Neutrophil (primary cell): ENCODE measurements around the gene ABCA13.

Experiments used
- H3K27ac ChIP-seq: fragments of 200-600 bp; sonication (generic); 2 replicates; pipeline ENCODE4 v1.5.1; 2016; ENCODE audit warnings: mild to moderate bottlenecking, moderate library complexity
- H3K27me3 ChIP-seq: fragments of 200-600 bp; sonication (generic); 2 replicates; pipeline ENCODE4 v1.6.0; 2016; ENCODE audit warnings: mild to moderate bottlenecking
- H3K36me3 ChIP-seq: fragments of 200-600 bp; sonication (generic); 2 replicates; pipeline ENCODE4 v1.5.1; 2017
- H3K4me1 ChIP-seq, 2 experiments: fragments of 200-600 bp in 1 of 2; sonication (generic) in 1 of 2; 1 replicate in 1 of 2; 2 replicates in 1 of 2; pipeline versions ENCODE4 v1.5.1 to v1.6.1; 2013 to 2016; ENCODE audit warnings: low read depth in 1 of 2, low read length in 1 of 2, mild to moderate bottlenecking in 1 of 2, moderate library complexity in 1 of 2; ENCODE audit not compliant: control insufficient read depth in 1 of 2, insufficient read depth in 1 of 2
- H3K4me3 ChIP-seq, 2 experiments: fragments of 200-600 bp in 1 of 2; sonication (generic) in 1 of 2; 1 replicate in 1 of 2; 2 replicates in 1 of 2; pipeline ENCODE4 v1.5.1; 2013 to 2016; ENCODE audit warnings: low read depth in 1 of 2, low read length in 1 of 2, mild to moderate bottlenecking in 1 of 2, moderate library complexity in 1 of 2
- H3K9me3 ChIP-seq: fragments of 200-600 bp; sonication (generic); 2 replicates; pipeline ENCODE4 v1.5.1; 2016
- CTCF ChIP-seq: fragments of 200-600 bp; sonication (generic); IDR thresholded peaks from 2 replicates; pipeline ENCODE4 v1.5.1; 2016; ENCODE audit warnings: antibody characterized with exemption

ABCA13 gene

DNA sequence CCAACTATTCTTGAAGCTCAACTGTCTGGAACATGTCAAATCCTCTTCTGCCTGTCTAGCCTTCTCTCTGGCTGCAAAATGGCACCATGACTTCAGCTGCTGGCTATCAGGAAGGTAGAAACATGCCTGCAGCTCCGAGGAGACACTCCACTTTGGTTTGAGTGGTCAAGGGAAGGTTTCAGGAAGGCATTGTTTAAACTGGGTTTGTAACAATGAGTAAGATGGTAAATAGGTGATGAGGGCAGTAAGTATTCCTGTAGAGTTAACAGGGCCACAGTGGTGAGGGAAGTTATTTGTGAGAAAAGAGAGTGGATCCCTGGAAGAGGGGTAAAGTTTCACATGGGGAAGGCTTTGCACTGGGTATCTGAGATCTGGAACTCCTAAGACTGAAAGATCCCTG is 231.5 kb downstream of the ABCA13 start:
- no peaks in the 10 kb centered on the region for H3K9me3 ChIP-seq
- peaks cover 38% of the 10 kb centered on the region for H3K36me3 ChIP-seq
- TF ChIP-seq CTCF, result no peak
- no peaks in the 10 kb centered on the region for H3K27me3 ChIP-seq
- H3K4me3 ChIP-seq, result no peak overlapping the region
- peak overlapping the region; percentile 52 for H3K27ac ChIP-seq
- H3K4me1 ChIP-seq, result no peaks in the 10 kb centered on the region

GRCh38 chr7:48408731-48409130 is 237.5 kb downstream of the ABCA13 start:
- Histone ChIP-seq H3K27ac (peak overlapping the region; percentile 34), H3K9me3 (no peaks in the 10 kb centered on the region), H3K4me1 (no peaks in the 10 kb centered on the region), H3K36me3 (peaks cover 35% of the 10 kb centered on the region), H3K4me3 (no peak overlapping the region), H3K27me3 (no peaks in the 10 kb centered on the region)
- TF ChIP-seq CTCF, result no peak

DNA sequence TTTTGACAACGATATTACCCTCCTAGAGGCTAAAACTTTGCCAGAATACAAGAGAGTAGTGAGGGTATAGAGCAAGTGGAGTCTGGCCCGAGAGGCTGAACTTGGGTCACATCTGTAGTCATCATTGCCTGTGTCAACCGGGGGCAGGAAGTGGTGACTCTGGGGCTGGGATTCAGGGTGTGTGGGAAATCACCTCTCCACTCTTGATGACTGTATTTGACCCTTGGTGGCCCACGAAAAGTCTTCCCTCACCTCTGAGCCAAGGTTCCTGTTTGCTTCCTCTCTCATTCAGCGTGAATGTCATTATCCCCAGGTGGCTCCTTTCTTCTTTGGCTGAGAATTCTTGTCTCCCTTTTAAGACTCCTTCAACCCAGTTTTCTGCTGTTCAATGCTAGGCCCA is 240.4 kb downstream of the ABCA13 start:
- H3K27me3 ChIP-seq, result no peaks in the 10 kb centered on the region
- H3K27ac ChIP-seq, result peak overlapping the region; percentile 63
- peaks cover 24% of the 10 kb centered on the region for H3K36me3 ChIP-seq
- H3K9me3 ChIP-seq, result no peaks in the 10 kb centered on the region
- H3K4me1 ChIP-seq, result no peaks in the 10 kb centered on the region
- TF ChIP-seq CTCF, result no peak
- no peak overlapping the region for H3K4me3 ChIP-seq

- Histone ChIP-seq H3K36me3 (peaks cover 24% of the 10 kb centered on the region), H3K4me3 (no peak overlapping the region), H3K9me3 (no peaks in the 10 kb centered on the region), H3K27ac (no peak overlapping the region), H3K4me1 (no peaks in the 10 kb centered on the region), H3K27me3 (no peaks in the 10 kb centered on the region)
- no peak for TF ChIP-seq CTCF
Measured at GRCh38 chr7:48414011-48414732, 242.9 kb downstream of the ABCA13 start.

DNA sequence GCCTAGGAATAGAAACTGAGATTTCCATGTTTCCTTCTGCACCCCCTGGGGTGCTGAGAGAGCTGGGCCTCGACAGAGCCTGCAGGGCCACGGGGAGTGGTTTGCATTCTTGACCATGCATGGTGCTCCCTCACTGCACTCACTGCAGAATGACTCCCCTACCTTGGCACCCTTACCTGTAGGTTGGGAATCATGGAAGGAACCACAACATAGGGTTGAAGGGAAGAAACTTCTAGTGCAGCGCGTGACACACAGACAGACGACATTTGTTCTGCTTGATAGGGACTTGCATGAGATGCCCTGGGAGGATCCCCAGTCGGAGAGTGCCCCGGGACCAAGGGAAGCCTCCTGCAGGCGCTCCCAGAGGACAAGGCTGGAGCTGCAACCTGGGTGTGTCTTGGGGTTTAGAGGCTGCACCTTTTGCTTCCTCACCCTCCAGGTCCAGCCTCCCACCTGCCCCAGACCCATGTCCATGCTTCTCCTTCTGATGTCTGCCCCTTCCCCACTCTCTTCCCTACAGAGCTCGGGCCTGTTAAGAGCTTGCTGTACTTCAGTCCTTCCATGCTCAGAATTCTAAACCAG is 245.2 kb downstream of the ABCA13 start:
- no peaks in the 10 kb centered on the region for H3K9me3 ChIP-seq
- TF ChIP-seq CTCF, result no peak
- H3K4me1 ChIP-seq, result peaks cover under 1 to 3% of the 10 kb centered on the region in 2 experiments
- no peak overlapping the region for H3K4me3 ChIP-seq
- H3K27me3 ChIP-seq, result no peaks in the 10 kb centered on the region
- H3K36me3 ChIP-seq, result peaks cover 16% of the 10 kb centered on the region
- H3K27ac ChIP-seq, result peak overlapping the region; percentile 26
